HG03439 (cell line): ENCODE data around the gene TSR3.

ENCODE experiments used
- ATAC-seq: cut with Tn5 transposase; IDR thresholded peaks from one replicate; pipeline ENCODE4 v1.9.1; 2021; ENCODE audit warnings: mild to moderate bottlenecking, moderate library complexity; ENCODE audit not compliant: unreplicated experiment

TSR3 gene

GRCh38 chr16:1326391-1326790, 25.3 kb downstream of the TSR3 start:
- no peak for ATAC-seq

GRCh38 chr16:1325673-1326371, 25.9 kb downstream of the TSR3 start:
- ATAC-seq = no peak

- ATAC-seq = no peak
Observed at GRCh38 chr16:1325261-1325660, 26.4 kb downstream of the TSR3 start.

GRCh38 chr16:1324286-1324826, 27.3 kb downstream of the TSR3 start:
- ATAC-seq = no peak

GRCh38 chr16:1323296-1324239, 28.1 kb downstream of the TSR3 start:
- no peak for ATAC-seq

GRCh38 chr16:1322407-1322806, 29.3 kb downstream of the TSR3 start:
- ATAC-seq = no peak

GRCh38 chr16:1320658-1321240, 30.9 kb downstream of the TSR3 start:
- no peak for ATAC-seq

GRCh38 chr16:1320097-1320496, 31.6 kb downstream of the TSR3 start:
- no peak for ATAC-seq

- ATAC-seq = no peak
Observed at GRCh38 chr16:1319041-1319440, 32.6 kb downstream of the TSR3 start.

GRCh38 chr16:1318268-1318545, 33.5 kb downstream of the TSR3 start:
- no peak for ATAC-seq

GRCh38 chr16:1317479-1318267, 34.0 kb downstream of the TSR3 start:
- ATAC-seq = no peak

- ATAC-seq = no peak
Observed at GRCh38 chr16:1316033-1316405, 35.7 kb downstream of the TSR3 start.

GRCh38 chr16:1315081-1316032, 36.3 kb downstream of the TSR3 start:
- ATAC-seq = no peak

- ATAC-seq = no peak
Observed at GRCh38 chr16:1314399-1315068, 37.1 kb downstream of the TSR3 start.

GRCh38 chr16:1313721-1314369, 37.8 kb downstream of the TSR3 start:
- no peak for ATAC-seq

GRCh38 chr16:1312903-1313302, 38.8 kb downstream of the TSR3 start:
- no peak for ATAC-seq

GRCh38 chr16:1312467-1312816, 39.2 kb downstream of the TSR3 start:
- ATAC-seq = no peak

GRCh38 chr16:1311738-1312466, 39.8 kb downstream of the TSR3 start:
- no peak for ATAC-seq
